TTC549 (cell line): Measurements from ENCODE around the gene SMIM35.

Experiments used
- FAIRE-seq: peaks from 2 replicates; lab custom pipeline; 2012; peaks lifted over from hg19 to GRCh38; lab: Jason Lieb, UNC

Gene SMIM35

DNA sequence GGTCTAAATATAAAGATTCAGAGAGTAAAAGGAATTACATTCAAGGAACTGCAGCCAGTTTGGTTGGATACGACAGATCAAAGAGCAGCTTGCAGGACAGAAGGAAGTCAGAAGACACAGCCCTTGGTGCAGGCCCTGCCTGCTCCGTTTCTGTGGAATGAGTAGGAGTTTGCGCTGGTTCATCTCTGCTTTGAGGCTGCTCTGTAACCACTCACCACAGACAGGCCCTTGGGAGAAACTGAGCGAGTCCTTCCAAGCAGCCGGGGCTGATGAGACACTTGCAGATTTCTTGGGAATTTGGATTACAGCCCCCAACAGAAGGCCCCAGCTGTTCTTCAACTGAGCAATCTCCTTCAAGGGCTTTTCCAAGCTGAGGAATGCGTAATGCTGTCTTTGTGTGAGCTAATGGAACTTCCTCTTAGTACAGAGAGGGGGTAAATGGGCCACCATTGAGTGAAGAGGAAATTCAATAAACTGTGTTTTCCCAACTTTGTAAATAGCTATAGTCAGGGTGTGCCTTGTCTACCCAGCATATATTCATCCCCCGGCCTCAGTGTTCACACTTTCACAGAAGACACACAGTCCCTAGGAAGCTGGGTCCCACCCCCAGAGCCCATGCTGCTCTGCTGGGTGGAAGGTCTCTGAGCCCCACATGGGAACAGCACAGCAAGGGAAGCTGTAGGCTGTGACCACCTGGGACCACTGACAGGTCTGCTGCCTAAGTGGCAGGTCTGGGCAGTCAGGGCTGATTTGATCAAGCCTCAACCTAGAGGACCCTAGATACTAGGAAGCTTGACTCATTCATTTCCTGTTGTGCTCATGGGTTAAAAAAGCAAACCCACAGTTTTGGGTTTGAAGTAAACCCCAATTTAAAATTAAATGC is 84.0 kb downstream of the SMIM35 start:
- FAIRE-seq, result no peak

DNA sequence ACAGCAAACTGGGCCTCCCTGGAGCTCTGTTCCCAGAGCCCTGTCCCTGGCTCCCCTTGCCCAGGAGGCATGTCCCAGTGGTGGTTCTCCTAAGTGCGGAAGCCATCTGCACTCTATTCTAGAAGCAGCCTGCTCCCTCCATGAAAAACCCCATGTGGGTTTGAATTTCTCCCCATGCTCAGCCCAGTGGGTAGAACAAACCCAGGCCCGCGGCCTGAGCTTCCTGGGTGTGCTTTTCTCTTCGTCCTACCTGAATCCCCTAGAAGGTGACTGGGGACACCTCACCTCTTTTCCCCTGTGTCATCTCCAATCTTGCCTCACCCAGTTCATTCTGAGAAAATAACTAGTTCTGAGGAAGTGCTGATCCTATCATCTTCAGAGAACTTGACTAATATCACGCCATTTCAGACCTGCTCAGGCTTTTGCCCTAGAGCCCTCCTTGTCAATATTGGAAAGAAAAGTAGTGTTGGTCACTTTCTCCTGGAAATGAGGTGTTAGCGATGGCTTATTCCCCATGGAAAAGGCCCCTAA is 84.7 kb downstream of the SMIM35 start:
- FAIRE-seq, result no peak

DNA sequence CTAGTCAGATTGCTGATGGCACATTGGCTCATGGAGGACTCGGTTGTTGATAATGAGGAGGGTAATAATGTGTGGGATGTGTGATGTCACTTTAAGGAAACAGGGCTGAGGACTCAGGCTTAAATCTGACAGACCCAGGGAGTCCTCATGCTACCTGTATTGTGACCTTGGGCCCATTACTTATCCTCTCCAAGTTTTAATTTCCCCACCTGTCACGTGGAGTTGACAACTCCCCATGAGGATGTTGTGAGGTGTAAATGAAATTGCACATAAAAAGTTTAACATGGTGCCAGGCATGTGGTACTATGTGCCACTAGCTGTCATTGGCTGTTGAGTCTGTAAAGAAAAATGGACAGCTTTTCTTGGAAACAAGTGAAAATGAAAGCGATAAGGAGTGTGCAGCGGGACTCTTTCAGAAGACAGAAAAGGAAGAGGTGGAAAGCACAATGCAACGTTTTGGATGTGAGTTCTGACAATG is 85.2 kb downstream of the SMIM35 start:
- FAIRE-seq, result no peak

- no peak for FAIRE-seq
Observed at GRCh38 chr11:118000850-118001228, 85.9 kb downstream of the SMIM35 start.

GRCh38 chr11:118000067-118000849 is 86.5 kb downstream of the SMIM35 start:
- FAIRE-seq, result no peak

DNA sequence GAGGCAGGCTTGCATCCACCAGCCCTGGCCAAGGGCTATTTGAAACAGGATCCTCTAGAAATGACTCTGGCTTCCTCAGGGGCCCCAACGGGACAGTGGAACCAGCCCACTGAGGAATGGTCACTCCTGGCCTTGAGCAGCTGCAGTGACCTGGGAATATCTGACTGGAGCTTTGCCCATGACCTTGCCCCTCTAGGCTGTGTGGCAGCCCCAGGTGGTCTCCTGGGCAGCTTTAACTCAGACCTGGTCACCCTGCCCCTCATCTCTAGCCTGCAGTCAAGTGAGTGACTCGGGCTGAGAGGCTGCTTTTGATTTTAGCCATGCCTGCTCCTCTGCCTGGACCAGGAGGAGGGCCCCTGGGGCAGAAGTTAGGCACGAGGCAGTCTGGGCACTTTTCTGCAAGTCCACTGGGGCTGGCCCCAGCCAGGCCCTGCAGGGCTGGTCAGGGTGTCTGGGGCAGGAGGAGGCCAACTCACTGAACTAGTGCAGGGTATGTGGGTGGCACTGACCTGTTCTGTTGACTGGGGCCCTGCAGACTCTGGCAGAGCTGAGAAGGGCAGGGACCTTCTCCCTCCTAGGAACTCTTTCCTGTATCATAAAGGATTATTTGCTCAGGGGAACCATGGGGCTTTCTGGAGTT is 87.3 kb downstream of the SMIM35 start:
- FAIRE-seq, result no peak

DNA sequence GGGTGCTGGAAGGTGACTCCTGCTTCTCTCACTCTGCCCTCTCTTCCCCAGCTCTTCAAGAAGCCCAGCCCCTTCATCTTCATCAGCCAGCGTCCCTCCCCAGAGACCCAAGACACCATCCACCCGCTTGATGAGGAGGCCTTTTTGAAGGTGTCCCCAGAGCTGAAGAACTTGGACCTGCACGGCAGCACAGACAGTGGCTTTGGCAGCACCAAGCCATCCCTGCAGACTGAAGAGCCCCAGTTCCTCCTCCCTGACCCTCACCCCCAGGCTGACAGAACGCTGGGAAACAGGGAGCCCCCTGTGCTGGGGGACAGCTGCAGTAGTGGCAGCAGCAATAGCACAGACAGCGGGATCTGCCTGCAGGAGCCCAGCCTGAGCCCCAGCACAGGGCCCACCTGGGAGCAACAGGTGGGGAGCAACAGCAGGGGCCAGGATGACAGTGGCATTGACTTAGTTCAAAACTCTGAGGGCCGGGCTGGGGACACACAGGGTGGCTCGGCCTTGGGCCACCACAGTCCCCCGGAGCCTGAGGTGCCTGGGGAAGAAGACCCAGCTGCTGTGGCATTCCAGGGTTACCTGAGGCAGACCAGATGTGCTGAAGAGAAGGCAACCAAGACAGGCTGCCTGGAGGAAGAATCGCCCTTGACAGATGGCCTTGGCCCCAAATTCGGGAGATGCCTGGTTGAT is 88.0 kb downstream of the SMIM35 start:
- FAIRE-seq, result no peak

DNA sequence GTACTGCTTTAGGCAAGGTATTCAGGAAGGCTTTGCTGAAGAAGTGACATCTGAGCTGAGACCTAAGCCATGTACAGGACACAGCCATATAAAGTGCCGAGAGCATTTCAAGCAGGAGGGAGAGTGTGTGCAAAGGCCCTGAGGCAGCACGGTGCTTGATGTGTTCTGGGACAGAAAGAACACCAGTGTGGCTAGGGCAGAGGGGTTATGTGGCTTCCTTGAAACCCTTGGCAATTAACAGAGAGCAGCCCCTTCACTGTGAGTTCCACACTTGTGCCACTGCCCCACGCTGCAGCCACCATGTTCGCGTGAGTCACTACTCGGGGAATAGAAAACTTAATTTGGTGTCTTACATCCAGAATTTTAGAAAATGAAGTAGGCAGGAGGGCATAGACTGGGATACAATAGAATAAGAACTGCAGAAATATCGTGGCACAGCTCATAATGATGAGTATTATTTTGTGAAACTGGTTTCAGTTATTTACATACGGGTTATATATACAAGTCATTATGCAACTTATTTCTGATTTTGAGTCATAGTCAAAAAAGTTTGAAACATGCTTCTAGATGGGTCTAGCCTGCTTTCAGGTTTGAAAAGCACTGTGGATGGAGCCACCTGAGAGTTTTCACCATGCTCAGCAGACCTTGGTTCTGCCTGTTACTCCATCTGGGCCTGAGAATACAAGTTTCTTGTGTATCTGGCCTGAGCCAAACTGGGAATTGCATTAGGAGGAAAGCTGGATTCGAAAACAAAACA is 88.8 kb downstream of the SMIM35 start:
- FAIRE-seq, result no peak

GRCh38 chr11:117997406-117997805 is 89.4 kb downstream of the SMIM35 start:
- no peak for FAIRE-seq

DNA sequence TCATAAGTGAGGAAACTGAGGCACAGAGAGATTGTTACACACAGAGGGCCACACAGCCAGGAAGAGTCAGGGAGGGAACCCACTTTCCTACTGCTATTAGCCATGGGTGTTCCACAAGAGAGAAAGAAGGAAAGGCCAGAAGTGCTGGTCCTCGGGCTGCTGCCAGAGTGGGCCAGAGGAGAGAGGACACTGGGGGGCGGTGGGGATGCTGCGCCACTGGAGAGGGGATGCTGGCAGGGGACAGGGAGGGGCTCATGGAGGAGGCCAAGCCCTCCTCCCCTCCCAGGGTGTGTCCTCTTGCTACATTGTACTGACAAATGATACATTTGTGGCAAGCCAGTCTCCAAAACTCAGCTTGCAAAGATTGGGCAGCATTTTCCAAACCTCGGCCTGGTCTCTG is 90.7 kb downstream of the SMIM35 start:
- no peak for FAIRE-seq

GRCh38 chr11:117995472-117995871 is 91.3 kb downstream of the SMIM35 start:
- FAIRE-seq, result no peak

DNA sequence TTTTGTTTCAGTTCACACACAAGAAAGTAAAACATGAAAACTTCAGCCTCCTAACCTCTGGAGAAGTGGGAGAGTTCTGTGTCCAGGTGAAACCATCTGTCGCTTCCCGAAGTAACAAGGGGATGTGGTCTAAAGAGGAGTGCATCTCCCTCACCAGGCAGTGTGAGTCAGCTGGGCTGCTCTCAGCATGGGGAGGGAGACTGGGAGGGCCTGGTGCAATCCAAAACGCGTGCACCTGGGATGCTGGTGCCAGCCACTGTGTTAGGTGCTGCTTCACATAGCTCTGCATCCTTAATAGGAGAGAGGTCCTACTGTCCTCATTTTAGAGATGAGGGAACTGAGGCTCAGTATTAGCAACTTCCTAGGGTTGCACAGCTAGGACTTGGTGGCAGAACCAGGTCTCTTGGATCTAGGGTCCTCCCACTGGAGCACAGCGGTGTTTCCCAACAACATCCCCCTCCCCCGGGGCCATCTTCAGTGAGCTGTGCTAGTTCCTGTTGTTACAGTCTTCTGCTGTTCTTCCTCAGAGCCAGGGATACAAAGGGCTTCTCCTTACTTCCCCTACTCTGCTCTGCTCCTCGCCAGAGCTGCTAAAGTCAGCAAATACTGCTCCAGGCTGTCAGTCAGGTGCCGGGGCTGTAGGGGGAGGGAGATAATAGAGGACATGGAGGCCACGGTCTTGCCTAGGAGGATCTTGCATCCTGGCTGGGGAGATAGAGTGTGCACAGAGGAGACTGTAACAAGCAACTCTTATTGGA is 92.6 kb downstream of the SMIM35 start:
- FAIRE-seq, result no peak

DNA sequence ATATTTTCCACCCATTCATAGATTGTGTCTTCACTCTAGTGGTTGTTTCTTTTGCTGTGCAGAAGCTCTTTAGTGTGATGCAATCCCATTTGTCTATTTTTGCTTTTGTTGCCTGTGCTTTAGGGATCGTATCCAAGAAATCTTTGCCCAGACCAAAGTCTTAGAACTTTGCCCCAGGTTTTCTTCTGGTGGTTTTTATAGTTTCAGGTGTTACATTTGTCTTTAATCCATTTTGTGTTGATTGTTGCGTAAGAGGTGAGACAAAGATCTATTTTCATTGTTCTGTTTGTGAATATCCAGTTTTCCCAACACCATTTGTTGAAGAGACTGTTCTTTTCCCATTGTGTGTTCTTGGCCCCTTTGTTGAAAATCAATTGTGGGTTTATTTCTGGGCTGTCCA is 94.1 kb downstream of the SMIM35 start:
- no peak for FAIRE-seq

DNA sequence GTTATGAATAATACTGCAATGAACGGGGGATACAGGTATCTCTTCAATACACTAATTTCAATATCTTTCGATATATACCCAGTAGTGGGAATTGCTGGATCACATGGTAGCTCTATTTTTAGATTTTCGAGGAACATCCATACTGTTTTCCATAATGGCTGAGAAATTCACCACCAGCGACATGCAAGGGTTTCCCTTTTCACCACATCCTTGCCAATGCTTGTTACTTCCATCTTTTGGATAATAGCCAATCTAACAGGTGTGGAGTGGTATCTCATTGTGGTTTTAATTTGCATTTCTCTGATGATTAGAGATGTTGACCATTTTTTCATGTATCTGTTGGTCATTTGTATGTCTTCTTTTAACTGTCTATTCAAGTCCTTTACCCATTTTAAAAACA is 94.6 kb downstream of the SMIM35 start:
- no peak for FAIRE-seq

GRCh38 chr11:117989351-117990102 is 97.2 kb downstream of the SMIM35 start:
- FAIRE-seq, result no peak

DNA sequence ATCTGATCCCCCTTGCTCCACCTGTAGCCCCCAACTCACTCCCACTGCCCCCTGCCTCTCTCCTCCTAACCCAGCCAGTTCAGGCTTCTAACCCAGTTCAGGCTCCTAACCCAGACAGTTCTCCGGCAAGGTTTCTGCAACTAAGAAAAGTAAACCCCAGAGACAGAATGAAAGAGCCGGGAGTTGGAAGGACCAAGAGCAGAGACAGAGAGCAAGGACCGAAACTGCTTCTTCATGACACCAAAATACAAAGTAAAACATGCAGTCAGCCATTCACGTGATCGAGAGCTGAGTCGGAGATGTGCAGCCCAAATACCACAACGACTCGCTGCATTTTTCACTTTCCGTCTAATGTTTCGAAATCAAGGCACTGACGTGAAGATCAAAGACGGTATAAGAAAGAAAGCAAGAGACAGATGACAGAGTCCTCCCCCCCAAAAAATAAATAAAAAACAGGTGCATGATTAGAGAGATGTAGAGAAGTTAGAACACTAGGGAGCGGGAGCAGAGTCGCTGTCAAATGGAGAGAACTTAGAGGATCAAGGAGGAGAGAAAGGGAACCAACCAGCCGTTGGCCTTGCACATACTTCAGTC is 99.7 kb downstream of the SMIM35 start:
- no peak for FAIRE-seq

GRCh38 chr11:117985953-117986887 is 100.5 kb downstream of the SMIM35 start, which contains the start of gene IL10RA:
Gene IL10RA, plus strand, starts transcription at chr11:117986394. Its CDS starts 74 bp downstream, at chr11:117986468.
- no peak for FAIRE-seq

GRCh38 chr11:117984476-117984875 is 102.3 kb downstream of the SMIM35 start:
- FAIRE-seq, result no peak
